Measurements from ENCODE around the gene UTS2R.
A peak's percentile ranks its signal among the peaks of the same experiment; 100 is the strongest.
"Not testable (repeated sequence)": the region's sequence is repeated elsewhere in the genome, so short reads cannot be mapped to it uniquely, and the experiment has no call there.

The UTS2R gene

DNA sequence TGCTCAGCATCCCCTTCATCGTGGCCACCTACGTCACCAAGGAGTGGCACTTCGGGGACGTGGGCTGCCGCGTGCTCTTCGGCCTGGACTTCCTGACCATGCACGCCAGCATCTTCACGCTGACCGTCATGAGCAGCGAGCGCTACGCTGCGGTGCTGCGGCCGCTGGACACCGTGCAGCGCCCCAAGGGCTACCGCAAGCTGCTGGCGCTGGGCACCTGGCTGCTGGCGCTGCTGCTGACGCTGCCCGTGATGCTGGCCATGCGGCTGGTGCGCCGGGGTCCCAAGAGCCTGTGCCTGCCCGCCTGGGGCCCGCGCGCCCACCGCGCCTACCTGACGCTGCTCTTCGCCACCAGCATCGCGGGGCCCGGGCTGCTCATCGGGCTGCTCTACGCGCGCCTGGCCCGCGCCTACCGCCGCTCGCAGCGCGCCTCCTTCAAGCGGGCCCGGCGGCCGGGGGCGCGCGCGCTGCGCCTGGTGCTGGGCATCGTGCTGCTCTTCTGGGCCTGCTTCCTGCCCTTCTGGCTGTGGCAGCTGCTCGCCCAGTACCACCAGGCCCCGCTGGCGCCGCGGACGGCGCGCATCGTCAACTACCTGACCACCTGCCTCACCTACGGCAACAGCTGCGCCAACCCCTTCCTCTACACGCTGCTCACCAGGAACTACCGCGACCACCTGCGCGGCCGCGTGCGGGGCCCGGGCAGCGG, 3.2 kb downstream of the UTS2R start:
- peaks cover 72% of the 10 kb centered on the region for H3K27me3 Mint-ChIP-seq
- no peak overlapping the region for H3K27ac Mint-ChIP-seq
- H3K4me3 Mint-ChIP-seq: no peak overlapping the region
- no peak for ATAC-seq
- peaks cover 25% of the 10 kb centered on the region for H3K4me1 Mint-ChIP-seq
- no peaks in the 10 kb centered on the region for H3K36me3 Mint-ChIP-seq
- no peaks in the 10 kb centered on the region for H3K9me3 Mint-ChIP-seq

DNA sequence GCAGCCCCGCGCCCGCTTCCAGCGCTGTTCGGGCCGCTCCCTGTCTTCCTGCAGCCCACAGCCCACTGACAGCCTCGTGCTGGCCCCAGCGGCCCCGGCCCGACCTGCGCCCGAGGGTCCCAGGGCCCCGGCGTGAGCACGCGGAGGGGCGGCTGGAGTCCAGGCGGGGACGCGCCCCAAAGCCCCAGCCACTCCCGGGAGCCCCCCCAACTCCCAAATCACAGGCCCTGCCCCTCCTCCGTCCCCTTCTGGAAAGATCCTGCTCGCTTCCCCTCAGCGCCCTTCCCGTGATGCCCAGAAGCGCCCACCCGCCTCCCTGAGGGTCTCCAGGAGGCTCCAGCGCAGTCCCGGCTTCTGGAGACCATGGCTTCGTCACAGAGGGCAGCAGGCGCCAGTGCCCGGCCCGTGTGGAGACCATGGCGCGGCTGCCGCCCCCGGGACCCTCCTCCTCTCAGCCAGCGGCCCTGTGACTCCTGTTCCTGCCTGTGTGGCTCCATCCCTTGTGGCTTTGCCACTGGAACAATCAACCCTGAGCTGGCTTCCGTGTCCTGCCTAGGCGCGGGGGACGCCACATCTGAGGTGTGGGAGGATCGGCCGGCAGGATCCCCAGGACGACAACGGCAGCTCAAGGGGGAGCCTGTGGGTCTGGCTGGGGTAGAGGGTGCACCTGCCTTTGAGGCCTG, 3.9 kb downstream of the UTS2R start:
- no peaks in the 10 kb centered on the region for H3K9me3 Mint-ChIP-seq
- ATAC-seq: no peak
- H3K27me3 Mint-ChIP-seq: peaks cover 72% of the 10 kb centered on the region
- no peak overlapping the region for H3K4me3 Mint-ChIP-seq
- H3K27ac Mint-ChIP-seq: no peak overlapping the region
- no peaks in the 10 kb centered on the region for H3K36me3 Mint-ChIP-seq
- H3K4me1 Mint-ChIP-seq: peaks cover 28% of the 10 kb centered on the region

DNA sequence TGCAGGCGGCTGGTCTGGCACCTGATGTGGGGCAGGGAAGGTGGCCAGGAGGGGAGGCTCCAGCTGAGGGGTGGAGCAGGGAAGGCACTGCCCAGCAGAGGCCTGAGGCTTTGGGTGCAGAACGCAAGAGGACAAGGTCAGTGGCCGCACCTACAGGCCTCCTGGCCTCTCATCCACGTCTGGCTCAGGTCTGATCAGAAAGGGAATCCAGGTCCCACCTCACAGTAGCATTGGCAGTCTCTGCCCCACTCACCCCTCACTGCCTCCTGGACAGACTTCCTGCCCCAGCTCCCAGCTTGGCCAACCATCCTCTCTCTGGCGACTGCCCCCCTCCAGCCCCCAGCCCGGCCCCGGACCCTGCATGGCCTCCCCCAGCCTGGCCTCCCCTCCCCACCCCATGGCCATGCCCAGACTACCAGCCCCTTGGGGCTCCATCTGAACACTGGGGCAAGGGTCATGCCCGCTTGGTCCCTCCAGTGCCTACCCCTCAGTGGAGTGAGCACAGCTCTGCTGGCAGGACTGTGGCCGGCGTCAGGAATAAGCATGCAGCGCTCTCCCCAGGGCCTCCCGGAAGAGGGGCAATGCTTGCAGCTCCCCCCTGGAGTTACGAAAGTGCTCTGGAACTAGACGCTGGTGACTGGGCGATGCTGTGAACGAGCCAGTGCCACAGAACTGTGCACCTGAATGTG, 4.6 kb downstream of the UTS2R start:
- peak; percentile 35 for ATAC-seq
- no peaks in the 10 kb centered on the region for H3K9me3 Mint-ChIP-seq
- H3K4me3 Mint-ChIP-seq: no peak overlapping the region
- peaks cover 24% of the 10 kb centered on the region for H3K4me1 Mint-ChIP-seq
- H3K27me3 Mint-ChIP-seq: peaks cover 72% of the 10 kb centered on the region
- no peaks in the 10 kb centered on the region for H3K36me3 Mint-ChIP-seq
- H3K27ac Mint-ChIP-seq: no peak overlapping the region

DNA sequence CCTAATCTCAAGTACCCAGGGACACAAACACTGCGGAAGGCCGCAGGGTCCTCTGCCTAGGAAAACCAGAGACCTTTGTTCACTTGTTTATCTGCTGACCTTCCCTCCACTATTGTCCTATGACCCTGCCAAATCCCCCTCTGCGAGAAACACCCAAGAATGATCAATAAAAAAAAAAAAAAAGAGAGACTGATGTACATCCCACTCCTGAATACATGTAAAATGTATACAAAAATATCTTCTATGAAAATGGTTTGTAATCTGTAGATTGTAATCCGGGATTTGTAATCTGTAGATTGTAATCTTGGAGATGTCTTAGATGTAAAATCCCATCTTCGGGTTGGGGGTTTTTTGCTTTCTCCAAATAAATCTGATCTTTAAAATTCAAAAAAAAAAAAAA, 5.7 kb downstream of the UTS2R start:
- not testable (repeated sequence) for H3K9me3 Mint-ChIP-seq, H3K36me3 Mint-ChIP-seq, H3K27ac Mint-ChIP-seq, H3K4me3 Mint-ChIP-seq, ATAC-seq
- Mint-ChIP-seq H3K4me1 (peaks cover 26% of the 10 kb centered on the region), H3K27me3 (peaks cover 76% of the 10 kb centered on the region)

DNA sequence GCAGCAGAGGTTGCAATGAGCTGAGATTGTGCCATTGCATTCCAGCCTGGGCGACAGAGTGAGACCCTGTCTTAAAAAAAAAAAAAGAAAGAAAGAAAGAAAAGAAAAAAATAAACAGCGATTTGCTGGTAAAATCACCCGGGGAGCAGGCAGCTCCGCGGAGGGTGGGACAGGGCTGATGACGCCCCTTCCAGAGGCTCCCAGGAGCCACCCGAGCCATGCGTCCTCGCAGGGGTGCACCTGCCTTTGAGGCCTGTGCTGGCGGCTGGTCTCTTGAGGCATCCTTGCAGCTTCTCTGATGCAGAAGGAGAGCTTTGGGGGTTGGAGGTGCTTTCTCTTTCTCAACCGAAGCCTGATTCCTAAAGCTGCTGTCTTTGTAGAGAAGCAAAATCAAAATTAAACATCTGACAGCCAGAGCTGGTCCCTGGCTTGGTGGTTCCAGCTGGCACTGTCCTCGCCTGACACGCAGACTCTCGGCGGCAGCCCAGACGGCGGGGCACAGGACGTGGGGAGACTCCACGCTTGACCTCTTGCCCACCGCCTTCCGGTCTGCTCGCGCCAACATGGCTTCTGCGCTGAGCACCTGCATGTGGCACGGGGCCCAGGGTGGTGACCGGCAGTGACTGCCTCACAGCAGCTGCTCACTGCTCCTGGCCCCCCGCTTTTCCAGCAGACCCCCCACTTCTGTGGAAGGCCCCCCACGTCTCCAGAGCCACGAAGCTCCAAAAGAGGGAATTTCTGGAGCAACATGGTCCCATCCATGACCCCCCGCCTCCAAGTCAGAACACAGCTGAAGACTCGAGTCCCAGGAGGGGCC, 6.6 kb downstream of the UTS2R start:
- Mint-ChIP-seq H3K36me3 (no peaks in the 10 kb centered on the region), H3K4me3 (no peak overlapping the region), H3K27me3 (peaks cover 76% of the 10 kb centered on the region)

DNA sequence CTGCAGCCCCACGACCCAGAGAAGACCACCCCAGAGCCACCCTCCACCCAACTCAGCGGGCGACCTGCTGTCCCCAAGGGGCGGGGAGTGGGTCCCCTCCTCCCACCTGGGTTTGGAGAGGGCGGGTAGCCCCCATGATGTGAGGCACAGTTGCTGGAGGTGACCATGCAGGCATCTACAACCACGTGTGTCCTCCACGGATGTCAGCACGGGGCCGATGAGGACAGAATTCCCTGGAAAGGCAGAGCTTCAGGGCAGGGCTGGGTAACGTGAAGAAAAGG, 7.1 kb downstream of the UTS2R start:
- H3K4me3 Mint-ChIP-seq: no peak overlapping the region
- no peaks in the 10 kb centered on the region for H3K36me3 Mint-ChIP-seq
- no peak overlapping the region for H3K27ac Mint-ChIP-seq
- peaks cover 76% of the 10 kb centered on the region for H3K27me3 Mint-ChIP-seq
- no peaks in the 10 kb centered on the region for H3K9me3 Mint-ChIP-seq
- peaks cover 13% of the 10 kb centered on the region for H3K4me1 Mint-ChIP-seq
- no peak for ATAC-seq

More for the DNA sequence above, 6.6 kb downstream of the UTS2R start:
- peaks cover 17% of the 10 kb centered on the region for H3K4me1 Mint-ChIP-seq
- no peak for ATAC-seq
- no peak overlapping the region for H3K27ac Mint-ChIP-seq
- no peaks in the 10 kb centered on the region for H3K9me3 Mint-ChIP-seq

DNA sequence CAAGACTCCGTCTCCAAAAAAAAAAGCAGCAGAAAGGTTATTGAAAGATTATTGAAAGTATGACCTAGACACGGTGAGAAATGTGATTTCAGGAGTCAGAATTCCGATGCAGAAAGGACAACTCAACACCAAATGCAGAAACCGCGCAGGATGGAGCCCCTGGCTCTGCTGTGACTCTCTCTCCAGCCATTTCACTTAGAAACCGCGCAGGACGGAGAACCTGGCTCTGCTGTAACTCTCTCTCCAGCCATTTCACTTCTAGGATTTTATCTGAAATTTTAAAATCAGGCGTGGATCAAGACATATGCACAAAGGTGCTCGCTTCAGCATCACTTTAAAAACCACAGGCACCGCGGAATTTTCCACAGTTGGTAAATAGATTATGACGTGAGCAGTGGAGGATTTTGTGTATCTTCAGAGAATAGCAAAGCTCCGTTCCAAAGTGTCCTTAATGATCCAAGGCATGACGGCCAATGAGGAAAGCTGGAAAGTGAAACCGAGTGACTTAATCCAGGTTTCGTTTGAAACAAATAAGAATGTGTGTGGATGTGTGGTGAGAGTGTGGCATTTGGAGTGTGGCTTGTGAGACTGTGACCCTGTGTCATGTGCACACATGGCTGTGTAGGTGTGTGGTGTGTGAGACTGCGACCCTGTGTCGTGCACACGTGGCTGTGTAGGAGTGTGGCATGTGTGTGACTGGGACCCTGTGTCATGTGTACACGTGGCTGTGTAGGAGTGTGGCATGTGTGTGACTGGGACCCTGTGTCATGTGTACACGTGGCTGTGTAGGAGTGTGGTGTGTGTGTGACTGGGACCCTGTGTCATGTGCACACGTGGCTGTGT, 9.5 kb downstream of the UTS2R start:
- Mint-ChIP-seq H3K4me1 (peaks cover 13% of the 10 kb centered on the region), H3K27ac (no peak overlapping the region)

DNA sequence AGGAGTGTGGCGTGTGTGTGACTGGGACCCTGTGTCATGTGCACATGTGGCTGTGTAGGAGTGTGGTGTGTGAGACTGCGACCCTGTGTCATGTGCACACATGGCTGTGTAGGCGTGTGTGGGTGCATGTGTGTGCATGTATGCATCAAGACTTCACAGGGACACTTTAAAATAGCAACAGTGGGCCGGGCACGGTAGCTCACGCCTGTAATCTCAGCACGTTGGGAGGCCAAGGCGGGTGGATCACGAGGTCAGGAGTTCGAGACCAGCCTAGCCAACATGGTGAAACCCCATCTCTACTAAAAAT, 10.1 kb downstream of the UTS2R start:
- Mint-ChIP-seq H3K4me1 (peaks cover 13% of the 10 kb centered on the region), H3K27me3 (peaks cover 84% of the 10 kb centered on the region)
- H3K9me3 Mint-ChIP-seq, H3K36me3 Mint-ChIP-seq, ATAC-seq, H3K27ac Mint-ChIP-seq, H3K4me3 Mint-ChIP-seq: not testable (repeated sequence)

More for the DNA sequence above, 9.5 kb downstream of the UTS2R start:
- H3K27me3 Mint-ChIP-seq: peaks cover 83% of the 10 kb centered on the region
- no peaks in the 10 kb centered on the region for H3K9me3 Mint-ChIP-seq
- no peaks in the 10 kb centered on the region for H3K36me3 Mint-ChIP-seq
- H3K4me3 Mint-ChIP-seq: no peak overlapping the region
- ATAC-seq: no peak

DNA sequence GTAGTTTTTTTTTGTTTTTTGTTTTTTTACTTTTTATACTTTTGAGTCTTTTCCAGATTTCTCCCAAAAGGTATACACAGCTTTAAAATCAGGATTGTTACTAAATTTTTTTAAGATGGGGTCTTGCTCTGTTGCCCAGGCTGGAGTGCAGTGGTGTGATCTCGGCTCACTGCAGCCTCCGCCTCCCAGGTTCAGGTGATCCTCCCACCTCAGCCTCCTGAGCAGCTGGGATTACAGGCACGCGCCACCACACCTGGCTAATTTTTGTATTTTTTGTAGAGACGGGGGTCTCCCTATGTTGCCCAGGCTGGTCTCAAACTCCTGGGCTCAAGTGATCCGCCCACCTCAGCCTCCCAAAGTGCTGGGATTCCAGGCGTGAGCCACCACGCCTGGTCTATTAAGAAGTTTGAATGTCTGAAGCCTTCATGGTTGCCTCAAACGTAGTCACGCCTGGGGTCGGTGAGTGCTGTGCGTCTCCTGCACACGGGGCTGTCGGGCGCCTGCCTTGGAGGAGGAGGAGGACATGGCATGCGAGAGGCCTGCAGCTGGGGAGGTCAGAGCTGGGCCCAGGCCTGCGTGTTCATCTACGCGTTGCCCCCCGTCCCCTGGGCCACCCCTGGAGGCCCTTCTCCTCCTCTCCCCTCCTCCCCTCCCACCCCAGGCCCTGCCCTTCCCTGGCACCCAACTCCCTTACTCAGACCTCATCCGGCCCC, 10.8 kb downstream of the UTS2R start:
- Mint-ChIP-seq H3K4me1 (peaks cover 16% of the 10 kb centered on the region), H3K27me3 (peaks cover 82% of the 10 kb centered on the region)
- H3K9me3 Mint-ChIP-seq, H3K27ac Mint-ChIP-seq, H3K4me3 Mint-ChIP-seq, ATAC-seq, H3K36me3 Mint-ChIP-seq: not testable (repeated sequence)

DNA sequence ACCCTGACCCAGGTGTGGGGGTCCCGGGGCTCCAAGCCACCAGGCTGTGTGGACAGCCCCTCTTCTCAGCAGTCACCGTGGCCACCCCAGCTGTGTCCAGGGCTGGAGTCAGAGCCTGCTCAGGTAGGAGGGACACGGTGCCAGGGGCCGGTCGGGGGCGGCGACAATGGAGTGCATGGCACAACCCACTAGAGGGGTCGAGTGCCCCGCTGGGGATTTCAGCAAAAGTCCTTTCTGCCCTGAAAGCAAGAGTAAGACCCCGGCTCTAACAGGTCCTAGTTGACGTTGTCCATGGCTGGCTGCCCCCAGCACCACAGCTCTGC, 11.3 kb downstream of the UTS2R start:
- Mint-ChIP-seq H3K27me3 (peaks cover 77% of the 10 kb centered on the region), H3K4me3 (no peak overlapping the region), H3K36me3 (no peaks in the 10 kb centered on the region), H3K4me1 (peaks cover 21% of the 10 kb centered on the region), H3K27ac (no peak overlapping the region), H3K9me3 (no peaks in the 10 kb centered on the region)
- no peak for ATAC-seq

DNA sequence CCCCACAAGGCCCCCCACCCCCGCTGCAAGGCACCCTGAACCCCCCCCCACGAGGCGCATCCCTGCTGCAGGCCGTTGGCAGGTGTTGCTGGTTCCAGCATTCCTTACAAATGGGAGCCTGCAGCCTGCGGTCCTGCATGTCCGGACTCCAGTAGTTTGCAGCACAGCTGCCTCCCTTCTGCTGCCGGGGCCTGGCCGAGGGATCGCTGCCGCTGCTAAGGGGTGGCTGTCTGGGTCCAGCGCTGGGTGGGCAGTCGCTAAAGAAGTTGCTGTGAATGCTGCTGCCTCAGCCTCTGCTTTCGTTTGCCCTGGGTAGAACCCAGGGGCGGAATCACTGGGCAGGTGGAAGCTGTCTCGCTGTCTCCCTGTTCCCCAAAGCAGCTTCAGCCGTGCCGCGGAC, 11.8 kb downstream of the UTS2R start:
- H3K36me3 Mint-ChIP-seq: no peaks in the 10 kb centered on the region
- H3K9me3 Mint-ChIP-seq: no peaks in the 10 kb centered on the region
- peaks cover 24% of the 10 kb centered on the region for H3K4me1 Mint-ChIP-seq
- H3K27ac Mint-ChIP-seq: no peak overlapping the region
- no peak overlapping the region for H3K4me3 Mint-ChIP-seq
- ATAC-seq: no peak
- peaks cover 72% of the 10 kb centered on the region for H3K27me3 Mint-ChIP-seq

DNA sequence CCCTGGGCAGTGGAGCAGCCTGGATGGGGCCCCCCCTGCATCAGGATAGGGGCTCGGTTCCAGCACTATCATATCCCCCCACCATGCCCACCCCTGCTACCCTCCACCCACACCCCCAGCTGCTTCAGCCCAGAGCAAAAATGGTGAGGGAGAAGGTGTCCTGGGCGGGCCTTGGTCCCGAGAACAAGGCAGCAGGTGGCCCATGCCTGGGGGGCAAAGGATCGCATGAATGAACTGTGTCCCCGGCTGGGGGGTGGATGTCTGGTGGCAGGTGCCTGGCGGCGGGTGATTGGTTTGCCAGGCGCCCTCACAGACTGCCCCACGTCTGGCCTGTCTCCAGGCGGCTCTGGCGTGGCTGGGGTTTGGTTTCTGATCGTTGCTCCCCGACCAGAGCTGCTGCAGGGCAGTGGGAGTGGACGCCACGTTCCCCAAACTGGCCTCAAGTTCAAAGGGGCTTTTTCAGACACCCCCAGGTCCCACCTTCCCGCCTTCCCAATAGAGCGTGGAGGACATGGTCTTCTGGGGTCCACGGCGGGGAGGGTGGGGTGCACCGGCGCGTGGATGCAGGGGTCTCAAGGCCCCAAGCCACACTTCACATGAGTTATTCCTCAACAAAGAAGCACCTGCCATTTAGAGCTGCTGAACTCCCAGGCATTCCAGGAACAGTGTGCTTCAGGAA, 12.6 kb downstream of the UTS2R start:
- peaks cover 24% of the 10 kb centered on the region for H3K4me1 Mint-ChIP-seq
- H3K27me3 Mint-ChIP-seq: peaks cover 65% of the 10 kb centered on the region
- H3K27ac Mint-ChIP-seq: no peak overlapping the region
- no peaks in the 10 kb centered on the region for H3K9me3 Mint-ChIP-seq
- H3K36me3 Mint-ChIP-seq: no peaks in the 10 kb centered on the region
- no peak overlapping the region for H3K4me3 Mint-ChIP-seq
- ATAC-seq: no peak

DNA sequence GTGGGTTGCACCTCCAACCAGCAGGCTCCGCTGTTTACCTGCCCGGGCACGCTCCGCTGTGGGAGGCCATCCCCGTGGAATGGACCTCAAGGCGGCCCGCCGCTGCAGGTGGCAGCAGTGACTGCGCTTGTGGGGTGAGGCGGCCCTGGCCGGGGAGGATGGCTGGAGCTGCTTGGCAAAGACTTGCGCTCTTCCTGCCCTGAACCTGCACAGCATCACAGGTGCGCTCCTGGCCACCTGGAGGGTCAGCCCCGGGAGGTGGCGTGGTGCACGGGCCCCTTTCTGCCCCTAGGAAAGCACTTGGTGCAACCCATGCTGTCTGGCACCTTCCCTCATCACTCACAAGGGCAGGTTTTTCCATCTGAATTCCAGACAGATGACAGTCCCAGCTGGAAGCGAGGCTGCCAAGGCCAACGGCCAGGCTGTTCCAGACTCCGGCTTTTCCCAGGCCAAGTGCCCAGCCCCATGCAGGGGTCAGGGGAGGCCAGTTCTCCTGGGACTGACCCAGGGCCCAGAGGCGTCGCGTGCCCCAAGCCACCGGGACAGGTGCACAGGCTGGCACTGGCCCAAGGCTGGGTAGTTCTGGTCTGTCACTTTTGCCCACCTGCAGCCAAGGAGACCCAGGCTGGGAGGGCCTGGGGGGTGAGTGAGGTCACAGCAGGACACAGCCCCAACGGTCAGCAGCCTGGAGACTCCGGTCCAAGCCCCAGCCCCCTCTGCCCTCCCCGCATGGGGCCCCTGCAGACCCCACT, 13.3 kb downstream of the UTS2R start:
- H3K27me3 Mint-ChIP-seq: peaks cover 59% of the 10 kb centered on the region
- no peaks in the 10 kb centered on the region for H3K36me3 Mint-ChIP-seq
- no peak for ATAC-seq
- no peaks in the 10 kb centered on the region for H3K9me3 Mint-ChIP-seq
- peaks cover 21% of the 10 kb centered on the region for H3K4me1 Mint-ChIP-seq
- H3K4me3 Mint-ChIP-seq: no peak overlapping the region
- no peak overlapping the region for H3K27ac Mint-ChIP-seq
